GM23338 (cell line): ENCODE results near the gene CDR2. TPM values are rescaled to one million over a fixed set of nuclear protein-coding genes. Genes with fewer than 3 reads are reported as not detected.

Experiments
- ATAC-seq: fragments of 200-7000 bp; cut with Tn5 transposase; 3 replicates; pipeline ENCODE4 v1.9.1; 2020
- DNase-seq: peaks from one replicate; pipeline ENCODE4 v3.0.0-alpha.2; 2015; ENCODE audit warnings: low spot score
- H2AFZ ChIP-seq: fragments of 200-600 bp; sonication (generic); 2 replicates; pipeline ENCODE4 v1.8.0; 2016; ENCODE audit warnings: antibody characterized with exemption, mild to moderate bottlenecking, moderate library complexity
- H3F3A ChIP-seq: fragments of 200-600 bp; sonication (generic); replicated peaks from 2 replicates; pipeline ENCODE4 v1.8.0; 2017; ENCODE audit warnings: antibody characterized with exemption, mixed run types, low read depth
- H3K27ac ChIP-seq: fragments of 200-600 bp; sonication (generic); 2 replicates; pipeline ENCODE4 v1.6.1; 2016; ENCODE audit warnings: low read depth
- H3K27me3 ChIP-seq: fragments of 200-600 bp; sonication (generic); 2 replicates; pipeline ENCODE4 v1.8.0; 2016; ENCODE audit warnings: mild to moderate bottlenecking, mixed run types, moderate library complexity; ENCODE audit not compliant: insufficient read depth
- H3K36me3 ChIP-seq: fragments of 200-600 bp; sonication (generic); 2 replicates; pipeline ENCODE4 v1.8.0; 2016; ENCODE audit warnings: mild to moderate bottlenecking; ENCODE audit not compliant: insufficient read depth
- H3K4me1 ChIP-seq: fragments of 200-600 bp; sonication (generic); 2 replicates; pipeline ENCODE4 v1.8.0; 2016; ENCODE audit warnings: mild to moderate bottlenecking, moderate library complexity; ENCODE audit not compliant: insufficient read depth
- H3K4me2 ChIP-seq: fragments of 200-600 bp; sonication (generic); 2 replicates; pipeline ENCODE4 v1.7.1; 2017; ENCODE audit warnings: mixed run types
- H3K4me3 ChIP-seq: fragments of 200-600 bp; sonication (generic); 2 replicates; pipeline ENCODE4 v1.6.1; 2016; ENCODE audit warnings: mixed run types
- H3K79me2 ChIP-seq: fragments of 200-600 bp; sonication (generic); replicated peaks from 2 replicates; pipeline ENCODE4 v1.8.0; 2017; ENCODE audit warnings: mild to moderate bottlenecking; ENCODE audit not compliant: insufficient read depth
- H3K9me2 ChIP-seq: fragments of 200-600 bp; sonication (generic); 2 replicates; pipeline ENCODE4 v1.8.0; 2017; ENCODE audit not compliant: insufficient read depth
- H4K20me1 ChIP-seq: fragments of 200-600 bp; sonication (generic); replicated peaks from 2 replicates; pipeline ENCODE4 v1.8.0; 2017; ENCODE audit warnings: mild to moderate bottlenecking; ENCODE audit not compliant: insufficient read depth
- H3K27ac Mint-ChIP-seq: 2 replicates; pipeline ENCODE4 v1.8.0; 2020; ENCODE audit warnings: inconsistent platforms, mild to moderate bottlenecking, moderate library complexity, mixed read lengths
- H3K27me3 Mint-ChIP-seq: 3 replicates; pipeline ENCODE4 v1.8.0; 2022; ENCODE audit warnings: low read depth, mild to moderate bottlenecking, moderate library complexity, mixed read lengths, inconsistent platforms; ENCODE audit not compliant: insufficient read depth, poor library complexity
- H3K36me3 Mint-ChIP-seq: 3 replicates; pipeline ENCODE4 v1.8.0; 2021; ENCODE audit warnings: low read depth, mild to moderate bottlenecking, inconsistent platforms, moderate library complexity, mixed read lengths
- H3K4me1 Mint-ChIP-seq: 3 replicates; pipeline ENCODE4 v1.8.0; 2020; ENCODE audit warnings: mild to moderate bottlenecking, inconsistent platforms, mixed read lengths
- H3K4me3 Mint-ChIP-seq: 3 replicates; pipeline ENCODE4 v1.8.0; 2021; ENCODE audit warnings: moderate library complexity, mild to moderate bottlenecking, inconsistent platforms, mixed read lengths
- H3K9me3 Mint-ChIP-seq: 3 replicates; pipeline ENCODE4 v1.8.0; 2020; ENCODE audit warnings: moderate library complexity, mild to moderate bottlenecking, inconsistent platforms, mixed read lengths
- CREB1 ChIP-seq: fragments of 250-450 bp; sonication (Bioruptor Pico); IDR thresholded peaks from 2 replicates; pipeline ENCODE4 v1.5.0; 2020; ENCODE audit warnings: low read depth, mild to moderate bottlenecking, moderate library complexity
- EZH2 ChIP-seq: fragments of 200-600 bp; sonication (generic); IDR thresholded peaks from one replicate; pipeline ENCODE4 v1.8.0; 2017; ENCODE audit warnings: antibody characterized with exemption, mild to moderate bottlenecking, low read depth; ENCODE audit not compliant: unreplicated experiment
- EZH2phosphoT487 ChIP-seq: fragments of 200-600 bp; sonication (generic); IDR thresholded peaks from one replicate; pipeline ENCODE4 v1.8.1; 2018; ENCODE audit warnings: antibody characterized with exemption; ENCODE audit not compliant: unreplicated experiment
- JUNB ChIP-seq: IDR thresholded peaks from one replicate; pipeline ENCODE4 v1.6.1; 2016; ENCODE audit warnings: antibody characterized with exemption; ENCODE audit not compliant: unreplicated experiment
- REST ChIP-seq: IDR thresholded peaks from one replicate; pipeline ENCODE4 v1.6.1; 2018; ENCODE audit warnings: antibody characterized with exemption; ENCODE audit not compliant: unreplicated experiment
- STAT1 ChIP-seq: IDR thresholded peaks from one replicate; pipeline ENCODE4 v1.6.1; 2016; ENCODE audit warnings: antibody characterized with exemption; ENCODE audit not compliant: unreplicated experiment
- ZNF114 ChIP-seq: fragments of 250-450 bp; sonication (Bioruptor Pico); IDR thresholded peaks from 2 replicates; pipeline ENCODE4 v1.5.0; 2020; ENCODE audit warnings: mild to moderate bottlenecking, moderate library complexity
- ZNF462 ChIP-seq: fragments of 250-450 bp; sonication (Bioruptor Pico); IDR thresholded peaks from 2 replicates; pipeline ENCODE4 v1.5.0; 2020; ENCODE audit warnings: mild to moderate bottlenecking, moderate library complexity
- polyA plus RNA-seq: library from polyadenylated mRNA; unstranded; fragments of >200 nt; fragmentation: Nextera tagmentation; extraction: Ambion mirVana; gene quantifications from 2 replicates; pipeline ENCODE4 v1.2.1, GENCODE V29; 2016
- total RNA-seq: library from RNA; depleted of rRNA; stranded (reverse); fragments of >200 nt; shearing (Covaris generic); gene quantifications from 2 replicates; pipeline ENCODE4 v1.2.3, GENCODE V29; 2014
- TF ChIP-seq, protein P1 (sequence below): IDR thresholded peaks from 2 replicates; pipeline ENCODE4 v1.6.1; 2016; ENCODE audit warnings: antibody characterized with exemption

CDR2 gene
- total and polyA plus RNA-seq, 2 experiments from 2014 or later = 17.7 to 39.3 TPM

DNA sequence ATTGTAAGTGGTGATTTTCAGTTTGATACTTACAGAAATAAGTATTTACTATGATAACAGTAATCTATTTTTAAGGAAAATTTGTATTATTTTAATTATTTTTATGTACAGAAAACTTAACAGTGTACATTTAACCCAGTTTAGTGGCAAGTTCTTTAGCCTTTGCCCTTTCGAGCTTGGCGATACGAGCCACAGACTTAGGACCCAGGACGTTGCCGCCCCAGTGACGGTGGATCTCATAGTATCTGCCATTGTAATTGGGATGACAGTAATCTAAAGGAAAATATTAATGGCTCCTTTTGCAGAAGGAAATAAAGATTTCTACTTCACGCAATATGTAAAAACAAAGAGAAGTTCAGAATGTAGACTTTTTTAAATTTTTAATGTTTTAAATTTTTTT lies 5.2 kb upstream of the CDR2 start:
- H2AFZ ChIP-seq = no peak overlapping the region
- H3K9me2 ChIP-seq = no peaks in the 10 kb centered on the region
- Mint-ChIP-seq H3K9me3 (no peaks in the 10 kb centered on the region), H3K4me1 (peaks cover 5% of the 10 kb centered on the region), H3K36me3 (no peaks in the 10 kb centered on the region), H3K27ac (no peak overlapping the region), H3K4me3 (no peak overlapping the region), H3K27me3 (peaks cover 11% of the 10 kb centered on the region)
- no peak overlapping the region for H3K27ac ChIP-seq
- ATAC-seq = no peak
- H3K4me2 ChIP-seq = no peak overlapping the region
- no peaks in the 10 kb centered on the region for H4K20me1 ChIP-seq
- H3K27me3 ChIP-seq = peaks cover 13% of the 10 kb centered on the region
- no peak for TF ChIP-seq CREB1 (CRISPR knock-in tag)
- no peak for TF ChIP-seq EZH2
- no peaks in the 10 kb centered on the region for H3K79me2 ChIP-seq
- no peak for DNase-seq
- H3K4me3 ChIP-seq = no peak overlapping the region
- H3K36me3 ChIP-seq = no peaks in the 10 kb centered on the region
- H3F3A ChIP-seq = 0 out of 2 replicates have a peak, but pooled peaks cover 5% of the 10 kb centered on the region
- 0 out of 2 replicates have a peak, but pooled peaks cover 3% of the 10 kb centered on the region for H3K4me1 ChIP-seq

- no peaks in the 10 kb centered on the region for H3K9me2 ChIP-seq
- H3K4me1 ChIP-seq = peaks cover 16% of the 10 kb centered on the region
- H3K27me3 Mint-ChIP-seq = peaks cover 12% of the 10 kb centered on the region
- H3K4me2 ChIP-seq = no peak overlapping the region
- no peaks in the 10 kb centered on the region for H3K36me3 ChIP-seq
- H3F3A ChIP-seq = 0 out of 2 replicates have a peak, but pooled peaks cover 5% of the 10 kb centered on the region
- H3K27me3 ChIP-seq = peaks cover 13% of the 10 kb centered on the region
- H3K36me3 Mint-ChIP-seq = peaks cover 8% of the 10 kb centered on the region
- H3K9me3 Mint-ChIP-seq = no peaks in the 10 kb centered on the region
- H3K4me1 Mint-ChIP-seq = peaks cover 23% of the 10 kb centered on the region
- H3K4me3 ChIP-seq = peak overlapping the region; percentile 93; the same call in 1 of the 2 replicates
- H3K4me3 Mint-ChIP-seq = no peak overlapping the region
- H2AFZ ChIP-seq = no peak overlapping the region
- DNase-seq = no peak
- H3K27ac ChIP-seq = no peak overlapping the region
- peaks cover 19% of the 10 kb centered on the region for H4K20me1 ChIP-seq
- ATAC-seq = no peak
- no peak overlapping the region for H3K27ac Mint-ChIP-seq
- H3K79me2 ChIP-seq = peaks cover 30% of the 10 kb centered on the region
- TF ChIP-seq JUNB (no peak), EZH2 (no peak), ZNF462 (CRISPR knock-in tag) (no peak), REST (no peak), EZH2phosphoT487 (no peak), STAT1 (no peak), ZNF114 (no peak)
- TF ChIP-seq, protein P1, sequence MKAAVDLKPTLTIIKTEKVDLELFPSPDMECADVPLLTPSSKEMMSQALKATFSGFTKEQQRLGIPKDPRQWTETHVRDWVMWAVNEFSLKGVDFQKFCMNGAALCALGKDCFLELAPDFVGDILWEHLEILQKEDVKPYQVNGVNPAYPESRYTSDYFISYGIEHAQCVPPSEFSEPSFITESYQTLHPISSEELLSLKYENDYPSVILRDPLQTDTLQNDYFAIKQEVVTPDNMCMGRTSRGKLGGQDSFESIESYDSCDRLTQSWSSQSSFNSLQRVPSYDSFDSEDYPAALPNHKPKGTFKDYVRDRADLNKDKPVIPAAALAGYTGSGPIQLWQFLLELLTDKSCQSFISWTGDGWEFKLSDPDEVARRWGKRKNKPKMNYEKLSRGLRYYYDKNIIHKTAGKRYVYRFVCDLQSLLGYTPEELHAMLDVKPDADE = no peak
Measured at GRCh38 chr16:22375963-22376640, 1.7 kb upstream of the CDR2 start.
